ENCODE results near the gene TMC8.

TMC8 gene

DNA sequence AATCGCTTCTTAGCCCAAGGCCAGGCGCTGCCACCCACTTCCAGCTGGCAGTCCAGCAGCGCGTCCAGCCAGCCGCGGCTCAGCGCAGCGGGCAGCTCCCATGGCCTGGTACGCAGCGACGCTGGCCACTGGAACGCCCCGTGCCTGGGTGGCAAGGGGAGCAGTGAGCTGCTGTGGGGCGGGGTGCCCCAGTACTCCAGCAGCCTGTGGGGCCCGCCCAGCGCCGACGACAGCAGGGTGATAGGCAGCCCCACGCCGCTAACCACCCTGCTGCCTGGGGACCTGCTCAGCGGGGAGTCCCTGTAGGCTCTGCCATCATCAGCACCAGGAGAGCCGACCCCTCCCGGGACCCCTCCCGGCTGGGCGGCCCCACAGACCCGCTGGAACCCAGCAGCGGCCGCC, 26.0 kb upstream of the TMC8 start:
- TF ChIP-seq YY1 (IDR thresholded peaks at IDR 0.05; ENCODE audit: low read depth) (no peak), TCF12 (IDR thresholded peaks at IDR 0.05; ENCODE audit: low read depth) (no peak), TAF1 (IDR thresholded peaks at IDR 0.05; ENCODE audit: low read depth) (no peak), TEAD4 (IDR thresholded peaks at IDR 0.05) (no peak), EP300 (IDR thresholded peaks at IDR 0.05; ENCODE audit: borderline replicate concordance) (no peak)
- TF ChIP-seq, protein P1, sequence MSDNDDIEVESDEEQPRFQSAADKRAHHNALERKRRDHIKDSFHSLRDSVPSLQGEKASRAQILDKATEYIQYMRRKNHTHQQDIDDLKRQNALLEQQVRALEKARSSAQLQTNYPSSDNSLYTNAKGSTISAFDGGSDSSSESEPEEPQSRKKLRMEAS (IDR thresholded peaks at IDR 0.05), result no peak

DNA sequence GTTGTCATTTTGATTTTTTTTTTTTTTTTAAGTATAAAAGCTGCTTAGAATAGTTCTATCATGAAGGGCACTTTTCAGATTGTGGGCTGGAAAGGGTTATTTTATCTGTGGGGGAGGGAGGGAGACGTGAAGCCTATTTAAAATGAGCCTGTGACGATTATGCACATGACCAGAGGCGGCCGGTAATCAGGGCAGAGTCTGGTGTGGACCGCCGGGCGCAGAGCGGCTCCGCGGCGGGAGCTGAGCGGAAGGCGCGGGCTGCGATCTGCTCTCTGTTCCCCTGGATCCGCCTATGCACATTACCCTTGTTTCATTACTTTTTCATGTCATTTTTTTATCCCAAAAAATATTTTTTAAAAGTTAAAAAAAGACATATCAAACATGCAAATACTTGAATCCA, 25.5 kb upstream of the TMC8 start:
- TF ChIP-seq ZBTB7A (IDR thresholded peaks at IDR 0.05; ENCODE audit: low read depth) (no peak), TCF12 (IDR thresholded peaks at IDR 0.05; ENCODE audit: low read depth) (no peak), TEAD4 (IDR thresholded peaks at IDR 0.05) (no peak), YY1 (IDR thresholded peaks at IDR 0.05; ENCODE audit: low read depth) (no peak), CREB1 (IDR thresholded peaks at IDR 0.05; ENCODE audit: low read depth) (no peak), TAF1 (IDR thresholded peaks at IDR 0.05; ENCODE audit: low read depth) (no peak), RAD21 (IDR thresholded peaks at IDR 0.05; ENCODE audit: low read depth) (no peak), CEBPB (IDR thresholded peaks at IDR 0.05) (no peak), FOXM1 (IDR thresholded peaks at IDR 0.05; ENCODE audit: borderline replicate concordance, low read depth) (no peak), EGR1 (IDR thresholded peaks at IDR 0.05) (no peak), EP300 (IDR thresholded peaks at IDR 0.05; ENCODE audit: borderline replicate concordance) (no peak), NFIC (IDR thresholded peaks at IDR 0.05) (no peak)
- TF ChIP-seq, protein P2, sequence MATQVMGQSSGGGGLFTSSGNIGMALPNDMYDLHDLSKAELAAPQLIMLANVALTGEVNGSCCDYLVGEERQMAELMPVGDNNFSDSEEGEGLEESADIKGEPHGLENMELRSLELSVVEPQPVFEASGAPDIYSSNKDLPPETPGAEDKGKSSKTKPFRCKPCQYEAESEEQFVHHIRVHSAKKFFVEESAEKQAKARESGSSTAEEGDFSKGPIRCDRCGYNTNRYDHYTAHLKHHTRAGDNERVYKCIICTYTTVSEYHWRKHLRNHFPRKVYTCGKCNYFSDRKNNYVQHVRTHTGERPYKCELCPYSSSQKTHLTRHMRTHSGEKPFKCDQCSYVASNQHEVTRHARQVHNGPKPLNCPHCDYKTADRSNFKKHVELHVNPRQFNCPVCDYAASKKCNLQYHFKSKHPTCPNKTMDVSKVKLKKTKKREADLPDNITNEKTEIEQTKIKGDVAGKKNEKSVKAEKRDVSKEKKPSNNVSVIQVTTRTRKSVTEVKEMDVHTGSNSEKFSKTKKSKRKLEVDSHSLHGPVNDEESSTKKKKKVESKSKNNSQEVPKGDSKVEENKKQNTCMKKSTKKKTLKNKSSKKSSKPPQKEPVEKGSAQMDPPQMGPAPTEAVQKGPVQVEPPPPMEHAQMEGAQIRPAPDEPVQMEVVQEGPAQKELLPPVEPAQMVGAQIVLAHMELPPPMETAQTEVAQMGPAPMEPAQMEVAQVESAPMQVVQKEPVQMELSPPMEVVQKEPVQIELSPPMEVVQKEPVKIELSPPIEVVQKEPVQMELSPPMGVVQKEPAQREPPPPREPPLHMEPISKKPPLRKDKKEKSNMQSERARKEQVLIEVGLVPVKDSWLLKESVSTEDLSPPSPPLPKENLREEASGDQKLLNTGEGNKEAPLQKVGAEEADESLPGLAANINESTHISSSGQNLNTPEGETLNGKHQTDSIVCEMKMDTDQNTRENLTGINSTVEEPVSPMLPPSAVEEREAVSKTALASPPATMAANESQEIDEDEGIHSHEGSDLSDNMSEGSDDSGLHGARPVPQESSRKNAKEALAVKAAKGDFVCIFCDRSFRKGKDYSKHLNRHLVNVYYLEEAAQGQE (IDR thresholded peaks at IDR 0.05; ENCODE audit: low read depth), result no peak
- TF ChIP-seq, protein P1 (IDR thresholded peaks at IDR 0.05), result no peak
- TF ChIP-seq, protein P3, sequence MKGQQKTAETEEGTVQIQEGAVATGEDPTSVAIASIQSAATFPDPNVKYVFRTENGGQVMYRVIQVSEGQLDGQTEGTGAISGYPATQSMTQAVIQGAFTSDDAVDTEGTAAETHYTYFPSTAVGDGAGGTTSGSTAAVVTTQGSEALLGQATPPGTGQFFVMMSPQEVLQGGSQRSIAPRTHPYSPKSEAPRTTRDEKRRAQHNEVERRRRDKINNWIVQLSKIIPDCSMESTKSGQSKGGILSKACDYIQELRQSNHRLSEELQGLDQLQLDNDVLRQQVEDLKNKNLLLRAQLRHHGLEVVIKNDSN (IDR thresholded peaks at IDR 0.05), result no peak

DNA sequence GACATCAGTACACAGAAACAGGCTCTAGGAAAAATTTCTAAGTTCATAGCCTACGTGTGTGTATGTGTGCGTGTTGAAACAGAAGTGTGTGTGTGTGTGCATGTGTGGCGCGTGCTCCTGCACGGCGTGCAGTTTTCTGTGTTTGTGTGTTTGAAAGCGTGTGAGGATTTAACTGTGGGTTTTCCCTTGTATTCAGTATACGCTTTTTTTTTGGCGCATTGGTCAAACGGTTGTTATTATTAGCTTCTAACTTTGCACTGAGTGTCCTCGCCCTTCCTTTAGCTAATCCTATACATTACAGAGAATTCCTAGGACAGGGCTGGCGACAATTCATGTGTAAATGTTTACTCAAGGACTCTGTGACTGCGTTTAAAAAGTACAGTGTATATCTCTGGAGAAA, 25.0 kb upstream of the TMC8 start:
- TF ChIP-seq TEAD4 (IDR thresholded peaks at IDR 0.05), result no peak
- no peak for TF ChIP-seq CEBPB (IDR thresholded peaks at IDR 0.05)
- no peak for TF ChIP-seq EP300 (IDR thresholded peaks at IDR 0.05; ENCODE audit: borderline replicate concordance)
- no peak for TF ChIP-seq TCF12 (IDR thresholded peaks at IDR 0.05; ENCODE audit: low read depth)
- TF ChIP-seq ZBTB7A (IDR thresholded peaks at IDR 0.05; ENCODE audit: low read depth), result no peak
- no peak for TF ChIP-seq YY1 (IDR thresholded peaks at IDR 0.05; ENCODE audit: low read depth)
- TF ChIP-seq EGR1 (IDR thresholded peaks at IDR 0.05), result no peak
- TF ChIP-seq, protein P3 (IDR thresholded peaks at IDR 0.05), result no peak
- no peak for TF ChIP-seq NFIC (IDR thresholded peaks at IDR 0.05)
- TF ChIP-seq, protein P2 (IDR thresholded peaks at IDR 0.05; ENCODE audit: low read depth), result no peak

DNA sequence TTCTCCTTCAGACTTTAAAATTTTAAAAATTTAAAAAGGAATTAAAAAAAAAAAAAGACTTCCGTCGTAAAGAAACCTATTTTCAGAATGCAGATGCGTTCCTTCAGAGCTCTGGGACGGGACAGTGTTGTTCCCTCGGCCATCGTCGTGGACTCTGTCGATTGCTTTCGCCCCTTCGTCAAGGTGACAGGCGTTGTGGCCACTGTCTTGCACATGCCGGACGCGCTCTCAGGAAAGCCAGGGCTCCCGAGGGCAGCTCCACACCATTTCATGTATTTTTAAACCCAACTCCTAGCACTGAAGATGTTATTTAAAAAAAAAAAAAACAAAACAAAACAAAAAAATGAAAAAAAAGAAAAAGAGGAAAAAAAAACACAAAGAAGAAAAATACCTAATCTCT, 24.4 kb upstream of the TMC8 start:
- TF ChIP-seq CEBPB (IDR thresholded peaks at IDR 0.05) (no peak), TEAD4 (IDR thresholded peaks at IDR 0.05) (no peak), TAF1 (IDR thresholded peaks at IDR 0.05; ENCODE audit: low read depth) (no peak), YY1 (IDR thresholded peaks at IDR 0.05; ENCODE audit: low read depth) (no peak), NFIC (IDR thresholded peaks at IDR 0.05) (no peak), RAD21 (IDR thresholded peaks at IDR 0.05; ENCODE audit: low read depth) (no peak), TCF12 (IDR thresholded peaks at IDR 0.05; ENCODE audit: low read depth) (no peak), EGR1 (IDR thresholded peaks at IDR 0.05) (no peak), ZBTB7A (IDR thresholded peaks at IDR 0.05; ENCODE audit: low read depth) (no peak), CREB1 (IDR thresholded peaks at IDR 0.05; ENCODE audit: low read depth) (no peak), FOXM1 (IDR thresholded peaks at IDR 0.05; ENCODE audit: borderline replicate concordance, low read depth) (no peak), EP300 (IDR thresholded peaks at IDR 0.05; ENCODE audit: borderline replicate concordance) (no peak)
- TF ChIP-seq, protein P1 (IDR thresholded peaks at IDR 0.05), result no peak
- TF ChIP-seq, protein P3 (IDR thresholded peaks at IDR 0.05), result no peak
- TF ChIP-seq, protein P2 (IDR thresholded peaks at IDR 0.05; ENCODE audit: low read depth), result no peak

Data from Ishikawa (cell line).